Measurements from ENCODE around the gene HP1BP3.

DNA sequence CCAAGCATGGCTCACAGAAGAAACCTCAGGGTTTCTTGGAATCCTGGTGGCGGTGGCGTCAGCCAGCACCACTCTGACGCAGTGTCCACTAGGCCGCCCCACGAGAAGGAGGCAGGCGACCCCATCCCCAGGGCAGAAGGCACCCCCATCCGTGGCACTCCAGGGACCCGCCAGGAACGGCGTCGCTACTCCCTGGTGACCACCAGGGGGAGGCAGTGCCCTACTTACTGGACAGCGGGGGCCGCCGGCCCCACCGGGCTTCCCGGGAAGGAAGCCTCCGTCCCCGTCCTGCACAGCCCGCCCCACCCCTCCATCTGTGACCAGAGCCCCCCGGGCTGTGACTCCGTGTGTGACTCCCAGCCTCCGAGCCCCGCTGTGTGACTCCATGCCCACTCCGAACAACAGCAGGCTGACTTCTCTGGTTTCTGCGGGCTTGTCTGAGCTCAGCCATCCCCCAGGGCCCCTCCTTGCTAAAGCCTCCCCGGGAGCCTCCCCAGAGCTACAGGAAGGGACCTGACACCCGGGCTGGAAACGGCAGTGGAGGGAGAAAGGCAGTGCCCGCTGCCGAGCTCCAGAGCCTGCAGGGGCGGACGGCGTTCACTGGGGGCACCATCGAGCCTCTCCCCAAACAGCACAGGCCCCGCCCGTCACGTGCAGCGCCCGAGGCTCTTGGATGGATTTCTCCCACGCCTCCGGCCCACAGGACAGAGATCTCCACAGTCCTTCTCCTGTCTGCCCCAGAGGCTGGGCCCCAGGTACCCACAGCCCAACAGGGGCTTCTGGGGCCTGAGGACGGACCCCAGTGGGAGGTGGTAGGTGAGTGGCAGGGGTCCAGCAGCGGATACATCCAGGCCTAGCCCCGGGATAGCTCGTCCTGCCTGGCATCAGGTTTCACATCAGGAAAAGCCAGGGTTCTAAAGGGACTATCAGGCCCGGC lies 90.4 kb downstream of the HP1BP3 start:
- peak; percentile 77 to 94 (median 89) for TF ChIP-seq CTCF (IDR thresholded peaks at IDR 0.05)
- peak in 1 of 2 donors; percentile 44 for TF ChIP-seq POLR2A (IDR thresholded peaks at IDR 0.05)
